Measurements from ENCODE around the gene NAT14. TPM values are rescaled to one million over a fixed set of nuclear protein-coding genes. Genes with fewer than 3 reads are reported as not detected.
"Not testable (repeated sequence)": the region's sequence is repeated elsewhere in the genome, so short reads cannot be mapped to it uniquely, and the experiment has no call there.

The NAT14 gene
- total RNA-seq, 1 experiment from 2014 or later: 55.3 TPM

DNA sequence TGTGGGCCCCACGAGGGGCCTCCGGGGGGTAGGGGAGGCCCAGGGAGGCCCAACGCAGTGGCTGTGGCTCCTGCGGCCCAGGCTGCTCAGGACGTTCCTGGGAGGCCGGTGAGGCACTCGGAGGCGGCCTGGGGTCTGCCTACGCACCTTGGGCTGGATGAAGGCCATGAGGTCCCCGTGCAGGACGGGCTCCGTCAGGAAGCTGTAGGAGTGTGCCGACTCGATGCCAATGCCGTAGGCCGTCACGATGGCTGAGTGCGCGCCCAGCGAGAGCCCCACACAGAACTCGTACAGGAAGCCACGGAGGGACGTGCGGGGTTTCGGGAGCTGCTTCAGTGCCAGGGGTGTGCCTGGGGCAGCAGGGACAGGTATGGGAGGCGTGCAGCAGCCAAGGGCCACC is 46.0 kb downstream of the NAT14 start:
- ChIA-PET CTCF (no interaction called here), POLR2A (no interaction called here), RAD21 (ENCODE audit: low non-redundant PET in 1 of 2, low total read pairs in 2 of 2, uncharacterized antibody in 2 of 2, unreplicated experiment in 2 of 2) (no interaction called here)
- Histone ChIP-seq H3K27ac (ENCODE audit: low read depth, low read length) (no peak overlapping the region), H3K4me1 (ENCODE audit: control insufficient read depth in 1 of 2, insufficient read depth in 2 of 2, low read length in 2 of 2) (peaks cover 0 to 4% of the 10 kb centered on the region in 2 experiments; a peak in 1 of 4 replicates), H4K20me1 (ENCODE audit: insufficient read depth) (no peaks in the 10 kb centered on the region), H2AFZ (ENCODE audit: low read depth, low read length, poor library complexity, severe bottlenecking) (no peak overlapping the region), H3K4me2 (ENCODE audit: low read length) (no peak overlapping the region), H3K27me3 (ENCODE audit: insufficient read depth, low read length) (no peaks in the 10 kb centered on the region), H3K9ac (ENCODE audit: low read length) (no peak overlapping the region), H3K4me3 (replicated peaks in 1 of 2; ENCODE audit: low read depth in 1 of 2, low read length in 2 of 2) (no peak overlapping the region), H3K9me3 (ENCODE audit: control insufficient read depth in 1 of 2, insufficient read depth in 1 of 2, low read depth in 1 of 2, low read length in 2 of 2) (peaks cover 0 to 4% of the 10 kb centered on the region in 2 experiments; a peak in 1 of 4 replicates), H3K79me2 (ENCODE audit: insufficient read depth, low read length) (no peaks in the 10 kb centered on the region), H3K9me2 (ENCODE audit: insufficient read depth) (no peaks in the 10 kb centered on the region), H3K36me3 (ENCODE audit: control insufficient read depth in 1 of 2, insufficient read depth in 2 of 2, low read length in 2 of 2) (no peaks in the 10 kb centered on the region)
- ATAC-seq (no peak), DNase-seq (ENCODE audit: low read depth, low spot score) (no peak)
- no peak for TF ChIP-seq CEBPB (IDR thresholded peaks at IDR 0.05; ENCODE audit: low read depth)
- TF ChIP-seq ZNF274 (IDR thresholded peaks at IDR 0.05; ENCODE audit: low read depth, low read length): no peak
- no peak for TF ChIP-seq SIN3A (IDR thresholded peaks at IDR 0.05; ENCODE audit: low read depth)
- TF ChIP-seq, protein P1, sequence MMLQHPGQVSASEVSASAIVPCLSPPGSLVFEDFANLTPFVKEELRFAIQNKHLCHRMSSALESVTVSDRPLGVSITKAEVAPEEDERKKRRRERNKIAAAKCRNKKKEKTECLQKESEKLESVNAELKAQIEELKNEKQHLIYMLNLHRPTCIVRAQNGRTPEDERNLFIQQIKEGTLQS (IDR thresholded peaks at IDR 0.05): no peak
- TF ChIP-seq EZH2phosphoT487 (IDR thresholded peaks at IDR 0.05; ENCODE audit: borderline replicate concordance): no peak
- no peak for TF ChIP-seq CBX3 (IDR thresholded peaks at IDR 0.05; ENCODE audit: low read depth)
- intact Hi-C loops (cut with micrococcal nuclease): no loop called here
- no TSS peak for BruUV-seq (replicated peaks)

DNA sequence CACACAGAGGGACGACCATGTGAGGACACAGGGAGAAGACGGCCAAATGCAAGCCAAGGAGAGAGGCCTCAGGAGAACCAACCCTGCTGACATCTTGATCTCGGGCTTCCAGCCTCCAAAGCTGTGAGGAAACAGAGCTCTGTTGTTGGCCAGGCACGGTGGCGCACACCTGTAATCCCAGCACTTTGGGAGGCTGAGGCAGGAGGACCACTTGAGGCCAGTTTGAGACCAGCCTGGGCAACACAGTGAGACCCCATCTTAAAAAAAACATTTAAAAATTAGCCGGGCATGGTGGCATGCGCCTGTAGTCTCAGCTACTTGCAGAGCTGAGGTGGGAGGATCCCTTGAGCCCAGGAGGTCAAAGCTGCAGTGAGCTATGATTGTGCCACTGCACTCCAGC is 49.3 kb downstream of the NAT14 start:
- ATAC-seq; DNase-seq (ENCODE audit: low read depth, low spot score); H3K9me2 ChIP-seq (ENCODE audit: insufficient read depth); H3K4me2 ChIP-seq (ENCODE audit: low read length); H3K27me3 ChIP-seq (ENCODE audit: insufficient read depth, low read length); H3K27ac ChIP-seq (ENCODE audit: low read depth, low read length); H3K4me3 ChIP-seq (replicated peaks in 1 of 2; ENCODE audit: low read depth in 1 of 2, low read length in 2 of 2); H3K36me3 ChIP-seq (ENCODE audit: control insufficient read depth in 1 of 2, insufficient read depth in 2 of 2, low read length in 2 of 2); H3K9me3 ChIP-seq (ENCODE audit: control insufficient read depth in 1 of 2, insufficient read depth in 1 of 2, low read depth in 1 of 2, low read length in 2 of 2); RAD21 ChIA-PET (ENCODE audit: low non-redundant PET in 1 of 2, low total read pairs in 2 of 2, uncharacterized antibody in 2 of 2, unreplicated experiment in 2 of 2); CTCF ChIA-PET; intact Hi-C loops (cut with micrococcal nuclease); H2AFZ ChIP-seq (ENCODE audit: low read depth, low read length, poor library complexity, severe bottlenecking); H3K79me2 ChIP-seq (ENCODE audit: insufficient read depth, low read length); POLR2A ChIA-PET; H3K9ac ChIP-seq (ENCODE audit: low read length); H4K20me1 ChIP-seq (ENCODE audit: insufficient read depth); BruUV-seq (replicated peaks); H3K4me1 ChIP-seq (ENCODE audit: control insufficient read depth in 1 of 2, insufficient read depth in 2 of 2, low read length in 2 of 2): not testable (repeated sequence)
